K562 (cell line): ENCODE measurements around the gene HPCA. TPM values are rescaled to one million over a fixed set of nuclear protein-coding genes. Genes with fewer than 3 reads are reported as not detected.

Source experiments
- ARID4B ChIP-seq: sonication (generic); formaldehyde crosslinking; IDR thresholded peaks from 2 replicates; pipeline ENCODE4 v1.8.0; 2022; ENCODE audit warnings: mild to moderate bottlenecking, missing genetic modification reagents
- CBX1 ChIP-seq: sonication (generic); IDR thresholded peaks from 2 replicates; pipeline ENCODE4 v1.6.1; 2016; ENCODE audit warnings: antibody characterized with exemption, low read depth, mild to moderate bottlenecking
- CLOCK ChIP-seq: fragments of 250-450 bp; sonication (Bioruptor Pico); IDR thresholded peaks from 2 replicates; pipeline ENCODE4 v1.4.0; 2020; ENCODE audit warnings: mild to moderate bottlenecking, moderate library complexity, borderline replicate concordance
- DNMT1 ChIP-seq: fragments of 450-650 bp; IDR thresholded peaks from 2 replicates; pipeline ENCODE4 v1.6.1; 2016; ENCODE audit warnings: antibody characterized with exemption, mild to moderate bottlenecking
- E2F5 ChIP-seq: sonication (generic); formaldehyde crosslinking; IDR thresholded peaks from 2 replicates; pipeline ENCODE4 v1.8.0; 2022; ENCODE audit warnings: mild to moderate bottlenecking, missing genetic modification reagents
- ERF ChIP-seq: fragments of 450-650 bp; formaldehyde crosslinking; IDR thresholded peaks from 2 replicates; pipeline ENCODE4 v1.4.0; 2020; ENCODE audit warnings: mild to moderate bottlenecking, mixed read lengths
- FUS ChIP-seq: fragments of 200-400 bp; formaldehyde crosslinking; optimal IDR thresholded peaks from 2 replicates; pipeline ENCODE3; 2017; ENCODE audit warnings: low read depth, low read length
- GABPB1 ChIP-seq: sonication (generic); formaldehyde crosslinking; IDR thresholded peaks from 2 replicates; pipeline ENCODE4 v1.8.0; 2022; ENCODE audit warnings: mild to moderate bottlenecking, missing genetic modification reagents
- GATAD2B ChIP-seq: fragments of 450-650 bp; IDR thresholded peaks from 2 replicates; pipeline ENCODE4 v1.6.1; 2017; ENCODE audit warnings: mild to moderate bottlenecking, borderline replicate concordance
- NR1H2 ChIP-seq: sonication (generic); formaldehyde crosslinking; IDR thresholded peaks from 2 replicates; pipeline ENCODE4 v1.4.0; 2020; ENCODE audit warnings: mild to moderate bottlenecking, missing genetic modification reagents
- NR4A1 ChIP-seq, 2 experiments: fragments of 250-450 bp in 1 of 2; fragments of 450-650 bp in 1 of 2; sonication (Bioruptor Pico) in 1 of 2; IDR thresholded peaks; 2 replicates each; pipeline versions ENCODE4 v1.4.0 to v1.6.1; 2016 to 2020; ENCODE audit warnings: mild to moderate bottlenecking in 2 of 2, missing compliant biosample characterization in 1 of 2, missing genetic modification characterization in 1 of 2, moderate library complexity in 1 of 2
- PHB ChIP-seq: fragments of 250-450 bp; sonication (Bioruptor Pico); IDR thresholded peaks from 2 replicates; pipeline ENCODE4 v1.5.0; 2021
- RBM25 ChIP-seq: fragments of 200-400 bp; formaldehyde crosslinking; IDR thresholded peaks from 2 replicates; pipeline ENCODE4 v1.6.1; 2018; ENCODE audit warnings: low read length, low read depth, moderate library complexity; ENCODE audit not compliant: severe bottlenecking
- STAG1 ChIP-seq: sonication (generic); formaldehyde crosslinking; IDR thresholded peaks from 2 replicates; pipeline ENCODE4 v1.5.0; 2020; ENCODE audit warnings: missing genetic modification reagents, borderline replicate concordance
- SUPT5H ChIP-seq: fragments of 450-650 bp; IDR thresholded peaks from 2 replicates; pipeline ENCODE4 v1.6.1; 2016
- TEAD1 ChIP-seq, 2 experiments: fragments of 450-650 bp in 1 of 2; sonication (generic) in 1 of 2; formaldehyde crosslinking; IDR thresholded peaks; 2 replicates each; pipeline versions ENCODE4 v1.4.0 to v1.8.0; 2020 to 2022; ENCODE audit warnings: mild to moderate bottlenecking in 2 of 2, missing genetic modification reagents in 1 of 2
- TFAM ChIP-seq: fragments of 250-450 bp; sonication (Bioruptor Pico); conservative IDR thresholded peaks from 2 replicates; pipeline ENCODE4 v1.5.0; 2021; ENCODE audit warnings: mild to moderate bottlenecking, moderate library complexity
- ZNF174 ChIP-seq: fragments of 250-450 bp; sonication (Bioruptor Pico); IDR thresholded peaks from 2 replicates; pipeline ENCODE4 v1.4.0; 2020; ENCODE audit warnings: mild to moderate bottlenecking
- ZNF232 ChIP-seq: sonication (generic); formaldehyde crosslinking; IDR thresholded peaks from 2 replicates; pipeline ENCODE4 v1.8.0; 2022; ENCODE audit warnings: mild to moderate bottlenecking, missing genetic modification reagents
- ZNF253 ChIP-seq: fragments of 250-450 bp; sonication (Bioruptor Pico); conservative IDR thresholded peaks from 2 replicates; pipeline ENCODE4 v1.6.1; 2021; ENCODE audit warnings: mild to moderate bottlenecking
- ZNF695 ChIP-seq: fragments of 450-650 bp; formaldehyde crosslinking; IDR thresholded peaks from 2 replicates; pipeline ENCODE4 v1.4.0; 2020; ENCODE audit warnings: mild to moderate bottlenecking, moderate library complexity
- polyA plus RNA-seq, 8 experiments: library from polyadenylated mRNA; depleted of rRNA in 4 of 8; stranded (reverse) in 5 of 8; unstranded in 3 of 8; fragments of >200 nt; fragmentation: Nextera tagmentation in 2 of 8; fragmentation: Illumina TruSeq in 1 of 8; extraction: Ambion mirVana in 2 of 8; extraction: Trizol in 1 of 8; gene quantifications; 2 replicates each; pipeline versions ENCODE4 v1.2.1 to v1.2.3, GENCODE V29; 2011 to 2014; ENCODE audit warnings: inconsistent platforms in 1 of 8, missing spikeins in 1 of 8
- total RNA-seq, 7 experiments: library from RNA; depleted of rRNA in 6 of 7; stranded (reverse); fragments of >200 nt in 6 of 7; fragmentation: Illumina TruSeq in 2 of 7; extraction: Trizol in 2 of 7; gene quantifications; 2 replicates each; pipeline versions ENCODE4 v1.2.1 to v1.2.3, GENCODE V29; 2011 to 2021; ENCODE audit warnings: low replicate concordance in 1 of 7

The HPCA gene
- total and polyA plus RNA-seq, 9 of the 15 experiments (the other 6 are each of a cell fraction or from before 2014, with no cell fraction given): not detected

GRCh38 chr1:32876341-32877210, 9.7 kb upstream of the HPCA start (continued):
- no peak for TF ChIP-seq ARID4B (CRISPR knock-in tag)
- no peak for TF ChIP-seq CBX1
- TF ChIP-seq PHB (CRISPR knock-in tag): no peak
- TF ChIP-seq ZNF695 (CRISPR knock-in tag): no peak
- no peak for TF ChIP-seq ZNF253
- no peak for TF ChIP-seq CLOCK (CRISPR knock-in tag)
- TF ChIP-seq STAG1 (CRISPR knock-in tag): peak; percentile 79; the same call in 1 of the 2 replicates
- no peak for TF ChIP-seq SUPT5H
- no peak for TF ChIP-seq ZNF174 (CRISPR knock-in tag)
- no peak for TF ChIP-seq E2F5
- TF ChIP-seq NR4A1 (CRISPR knock-in tag; IDR thresholded peaks at IDR 0.05): no peak
- TF ChIP-seq NR4A1 (tag; IDR thresholded peaks at IDR 0.05): no peak
- peak; percentile 17; the same call in 1 of the 2 replicates for TF ChIP-seq GABPB1
- no peak for TF ChIP-seq ERF (CRISPR knock-in tag)
- TF ChIP-seq GATAD2B: no peak
- no peak for TF ChIP-seq NR1H2 (CRISPR knock-in tag)
- no peak for TF ChIP-seq TFAM (CRISPR knock-in tag)
- no peak for TF ChIP-seq TEAD1 (CRISPR knock-in tag; IDR thresholded peaks at IDR 0.05)
- no peak for TF ChIP-seq DNMT1
- no peak for TF ChIP-seq RBM25
- TF ChIP-seq FUS: no peak
- TF ChIP-seq ZNF232 (CRISPR knock-in tag): no peak
